D341Med (cell line): ENCODE data around the gene ZFYVE26.
"Not testable (repeated sequence)": the region's sequence is repeated elsewhere in the genome, so short reads cannot be mapped to it uniquely, and the experiment has no call there.

Source experiments
- DNase-seq: peaks from one replicate; pipeline ENCODE4 v3.0.0; 2012; ENCODE audit warnings: low spot score

The ZFYVE26 gene

DNA sequence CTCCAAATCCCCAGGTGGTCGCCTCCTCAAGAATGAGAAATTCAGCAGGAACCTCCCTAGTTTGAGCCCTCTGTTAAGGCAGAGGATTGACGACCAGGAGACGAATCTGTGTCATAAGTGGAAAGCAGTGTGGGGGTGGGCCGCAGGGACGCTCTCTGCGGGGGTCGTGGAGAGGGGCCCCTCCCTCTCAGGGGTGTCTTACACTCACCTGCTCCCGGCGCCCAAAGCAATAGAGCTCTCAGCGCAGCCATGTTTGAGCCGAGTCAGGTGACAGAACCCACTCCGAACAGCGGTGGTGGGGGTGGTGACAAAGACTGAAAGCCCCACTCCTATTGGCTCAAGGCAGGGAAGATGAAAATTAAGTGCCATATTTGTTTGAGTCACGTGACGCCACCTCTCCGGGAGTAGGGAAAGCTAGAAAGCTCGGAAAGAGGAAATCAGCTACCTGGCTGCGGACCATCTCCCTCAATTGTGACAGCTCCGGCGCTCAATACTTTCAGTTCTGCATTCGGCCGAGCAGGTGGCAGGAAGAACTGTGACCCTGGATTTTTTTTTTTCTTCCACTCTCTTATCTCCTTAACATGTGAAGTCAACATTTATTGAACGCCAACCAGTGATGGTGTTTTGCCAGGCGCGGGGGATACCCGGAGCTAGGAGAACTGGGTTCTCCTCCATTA is at the start of gene ZFYVE26:
TSS of gene ZFYVE26 (minus strand) at position 265 of the 677 bp plus-strand sequence. CDS start 627 bp downstream, outside the sequence.
- peak; percentile 92 for DNase-seq

DNA sequence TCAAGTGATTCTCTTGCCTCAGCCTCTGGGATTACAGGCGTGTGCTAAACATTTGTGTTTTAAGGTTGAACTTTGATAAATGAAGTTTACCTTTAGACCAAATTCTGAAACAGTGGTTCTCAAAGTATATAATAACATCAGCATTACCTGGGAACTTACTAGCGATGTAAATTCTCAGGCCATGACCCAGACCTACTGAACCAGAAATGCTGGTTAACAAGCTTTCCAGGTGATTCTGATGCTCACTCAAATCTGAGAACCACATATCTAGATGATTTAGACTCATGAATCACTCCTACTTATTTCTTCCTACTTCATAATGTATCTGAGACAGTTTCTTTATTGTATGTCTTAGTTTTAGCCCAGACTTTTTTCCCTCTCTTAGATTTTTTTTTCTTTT is 46.8 kb upstream of the ZFYVE26 start:
- no peak for DNase-seq

DNA sequence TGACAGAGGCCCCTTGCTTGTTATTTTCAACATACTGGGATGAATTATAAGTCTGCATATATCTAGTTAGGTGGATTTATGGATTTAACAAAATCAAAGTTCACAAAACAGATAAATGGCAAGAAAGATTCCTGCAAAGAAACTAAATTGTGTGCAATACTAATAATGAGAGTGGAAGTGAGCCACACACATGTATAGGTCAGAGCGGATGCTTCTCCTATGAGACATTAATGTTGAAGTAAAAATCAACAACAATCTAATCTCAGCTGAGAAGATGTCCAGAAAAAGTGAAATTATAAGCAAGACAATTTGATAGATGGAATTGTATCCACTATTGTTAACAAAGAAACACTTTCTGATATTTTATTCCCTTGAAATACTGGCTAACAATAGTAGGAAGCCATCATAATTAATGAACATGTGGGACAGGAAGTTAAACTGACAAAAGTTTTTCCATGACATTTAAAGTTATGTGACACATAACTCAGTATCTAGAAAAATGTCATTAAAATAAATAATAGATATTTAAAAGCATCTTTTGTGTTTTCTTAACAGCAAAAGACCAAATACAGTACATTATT is 42.9 kb upstream of the ZFYVE26 start:
- no peak for DNase-seq

DNA sequence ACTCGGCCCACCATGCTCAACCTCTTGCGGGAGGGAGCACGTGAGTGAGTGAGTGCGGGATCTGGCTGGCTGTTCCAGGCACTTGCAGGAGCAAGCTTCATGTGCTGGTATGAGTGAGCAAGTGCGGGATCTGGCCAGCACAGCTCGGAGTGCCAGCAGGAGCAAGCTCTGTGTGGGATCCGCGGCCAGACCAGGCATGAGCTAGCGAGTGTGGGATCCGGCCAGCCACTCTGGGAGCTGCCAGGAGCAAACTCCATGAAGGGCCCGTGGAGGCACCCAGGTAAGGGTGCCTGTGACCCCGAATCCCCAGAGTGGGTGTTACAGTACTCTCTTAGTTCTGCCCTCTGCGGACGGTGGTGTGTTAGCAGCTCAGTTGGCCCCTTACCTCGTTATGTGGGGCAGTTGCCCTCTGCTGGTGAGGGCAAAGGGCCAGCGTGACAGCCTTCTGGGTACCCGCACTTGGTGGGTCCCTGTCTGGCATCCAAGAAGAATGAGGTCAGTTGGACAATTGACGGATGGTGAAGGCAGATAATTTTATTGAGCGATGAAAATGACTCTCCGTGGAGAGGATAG is 41.5 kb upstream of the ZFYVE26 start:
- DNase-seq, result no peak

DNA sequence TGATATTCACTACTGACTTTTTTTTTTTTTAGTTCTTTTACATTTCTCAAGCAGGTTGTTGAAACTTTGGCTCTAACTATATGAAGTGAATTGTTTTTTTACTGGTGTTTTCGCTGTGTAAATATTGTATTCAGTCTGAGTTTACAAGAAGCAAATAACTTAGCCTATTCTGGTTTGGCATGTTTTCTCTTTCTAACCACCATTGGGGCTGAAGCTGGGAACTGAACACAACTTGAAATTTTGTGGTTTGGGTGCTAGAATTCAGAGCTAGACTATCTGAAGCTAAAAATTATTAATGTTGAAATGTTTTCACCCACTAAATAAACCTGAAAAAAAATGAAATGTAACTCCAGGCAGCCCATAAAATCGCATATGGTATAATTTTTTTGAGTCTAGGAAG is 40.4 kb upstream of the ZFYVE26 start:
- no peak for DNase-seq

DNA sequence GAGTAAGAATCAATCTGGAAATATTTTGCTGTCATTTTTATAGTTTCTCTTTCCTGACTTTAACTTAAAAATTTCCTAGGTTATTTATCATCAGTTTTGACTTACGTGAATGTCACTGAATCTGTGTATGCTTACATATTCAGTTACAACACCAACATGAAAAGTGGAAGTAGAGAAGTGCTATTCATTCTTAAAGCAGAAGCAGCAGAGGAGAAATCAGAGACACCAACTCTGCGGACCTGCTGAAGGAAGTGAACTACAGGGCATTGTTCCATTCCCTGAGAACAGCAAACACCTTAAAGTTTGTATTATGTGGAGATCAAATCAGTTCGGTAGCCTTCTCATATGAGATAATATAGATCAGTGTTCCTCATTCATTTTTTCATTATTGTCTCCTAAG is 37.3 kb upstream of the ZFYVE26 start:
- no peak for DNase-seq

DNA sequence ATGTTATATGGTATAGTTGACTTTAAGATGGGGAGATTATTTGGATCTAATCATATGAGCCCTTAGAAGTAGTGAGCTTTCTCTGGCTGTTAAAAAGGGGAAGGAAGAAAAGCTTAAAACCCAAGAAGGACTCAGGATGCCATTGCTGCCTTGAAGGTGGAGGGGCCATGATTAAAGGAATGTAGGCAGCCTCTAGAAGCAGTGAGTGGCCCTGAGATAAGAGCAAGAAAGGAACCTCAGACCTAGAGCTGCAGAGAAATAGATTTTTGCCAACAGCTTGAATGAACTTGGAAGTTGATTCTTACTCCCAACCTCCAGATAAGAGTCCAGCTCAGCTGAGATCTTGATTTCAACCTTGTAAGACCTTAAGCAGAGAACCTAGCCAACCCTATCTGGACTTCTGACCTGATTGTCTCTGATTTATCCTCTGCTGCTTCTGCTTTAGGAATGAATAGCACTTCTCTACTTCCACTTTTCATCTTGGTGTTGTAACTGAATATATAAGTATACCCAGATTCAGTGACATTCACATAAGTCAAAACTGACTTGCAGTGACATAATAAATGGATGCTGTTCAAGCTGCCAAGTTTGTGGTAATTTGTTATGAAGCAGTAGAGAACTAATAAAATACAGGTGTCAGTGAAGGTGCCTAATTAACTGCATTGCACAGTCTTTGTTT is 36.7 kb upstream of the ZFYVE26 start:
- DNase-seq, result no peak

DNA sequence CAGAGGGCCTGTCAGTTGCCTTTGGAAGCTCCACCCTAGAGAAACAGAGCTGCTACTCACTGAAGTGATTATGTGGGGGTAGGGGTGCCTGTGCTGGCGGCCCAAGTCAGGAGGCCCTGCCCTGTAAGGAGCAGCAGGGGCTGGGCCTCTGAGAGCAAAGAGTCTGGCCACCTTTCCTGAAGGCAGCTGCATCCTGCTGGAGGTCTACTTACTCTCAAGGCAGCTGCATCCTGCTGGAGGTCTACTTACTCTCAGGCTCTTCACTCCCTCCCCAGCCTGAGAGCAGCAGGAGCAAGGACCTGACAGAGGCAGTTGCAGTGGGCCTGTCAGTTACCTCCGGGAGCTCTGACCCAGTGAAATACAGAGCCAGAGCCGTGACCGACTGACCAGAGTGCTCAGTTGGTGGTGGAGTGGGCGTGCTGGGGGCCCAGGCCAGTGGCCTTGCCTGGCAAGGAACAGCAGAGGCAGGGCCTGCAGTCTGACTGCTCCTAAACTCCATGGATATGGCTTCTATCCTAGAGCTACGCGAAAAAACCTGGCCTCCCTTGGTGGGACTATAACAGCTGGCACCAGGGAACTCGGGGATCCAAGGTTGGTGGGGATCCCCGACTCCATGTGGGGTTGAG is 35.5 kb upstream of the ZFYVE26 start:
- no peak for DNase-seq

DNA sequence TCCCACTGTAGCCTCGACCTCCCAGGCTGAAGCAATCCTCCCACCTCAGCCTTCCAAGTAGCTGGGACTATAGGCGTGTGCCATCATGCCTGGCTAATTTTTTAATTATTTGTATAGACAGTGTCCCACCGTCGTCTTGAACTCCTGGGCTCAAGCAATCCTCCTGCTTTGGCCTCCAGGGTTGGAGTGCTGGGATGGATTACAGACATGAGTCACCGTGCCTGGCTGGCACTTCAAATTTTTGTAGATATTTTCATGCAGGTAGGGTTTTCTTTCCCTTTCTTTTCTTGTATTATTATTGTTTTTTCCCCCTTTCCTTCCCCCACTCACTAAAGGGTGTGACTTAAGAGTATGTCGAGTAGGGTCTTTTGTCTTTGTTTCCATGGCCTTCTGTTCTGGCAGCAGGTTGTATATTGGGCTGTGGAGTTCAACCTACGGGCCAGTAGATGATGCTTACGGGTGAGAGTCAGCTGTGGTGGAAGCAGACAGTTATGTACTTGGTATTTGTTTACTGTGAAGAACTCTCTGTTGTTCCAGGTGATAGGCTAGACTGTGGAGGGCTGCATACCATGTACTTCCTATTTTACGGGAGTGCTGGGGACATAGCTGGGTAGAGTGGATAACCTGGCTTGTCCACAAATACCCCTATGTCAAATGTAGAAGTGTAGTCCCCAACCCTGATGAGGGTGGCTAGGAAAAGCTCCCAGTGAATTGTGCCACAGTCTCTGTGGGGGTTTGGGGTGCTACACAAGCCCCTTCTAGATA is 33.9 kb upstream of the ZFYVE26 start:
- DNase-seq, result no peak

DNA sequence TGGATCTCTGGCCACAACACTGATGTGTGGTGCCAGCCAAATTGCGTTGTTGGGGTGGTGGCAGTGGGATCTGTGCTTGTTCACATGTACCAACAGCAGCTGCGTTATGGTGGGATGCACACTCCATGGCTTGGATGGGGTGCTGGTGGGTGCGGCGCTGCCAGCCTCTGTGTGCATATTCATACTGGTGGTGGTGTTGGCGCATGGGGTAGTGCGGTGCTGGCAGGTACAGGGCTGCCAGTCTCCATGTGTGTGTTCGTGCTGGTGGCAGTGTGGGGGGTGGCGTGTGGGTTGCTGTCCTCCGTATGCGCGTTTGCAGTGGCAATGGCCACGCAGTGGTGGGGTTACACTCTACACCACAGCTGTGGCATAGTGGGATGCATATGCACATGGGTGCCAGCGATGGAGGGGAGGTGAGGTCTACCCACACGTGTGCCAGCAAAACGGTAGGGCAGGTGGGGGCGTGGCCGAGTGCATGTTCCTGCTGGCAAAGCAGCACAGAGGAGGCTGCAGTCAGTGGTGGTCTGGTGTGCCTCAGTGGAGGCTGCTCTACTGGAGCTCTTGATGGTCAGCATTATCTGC is 29.7 kb upstream of the ZFYVE26 start:
- DNase-seq, result no peak

DNA sequence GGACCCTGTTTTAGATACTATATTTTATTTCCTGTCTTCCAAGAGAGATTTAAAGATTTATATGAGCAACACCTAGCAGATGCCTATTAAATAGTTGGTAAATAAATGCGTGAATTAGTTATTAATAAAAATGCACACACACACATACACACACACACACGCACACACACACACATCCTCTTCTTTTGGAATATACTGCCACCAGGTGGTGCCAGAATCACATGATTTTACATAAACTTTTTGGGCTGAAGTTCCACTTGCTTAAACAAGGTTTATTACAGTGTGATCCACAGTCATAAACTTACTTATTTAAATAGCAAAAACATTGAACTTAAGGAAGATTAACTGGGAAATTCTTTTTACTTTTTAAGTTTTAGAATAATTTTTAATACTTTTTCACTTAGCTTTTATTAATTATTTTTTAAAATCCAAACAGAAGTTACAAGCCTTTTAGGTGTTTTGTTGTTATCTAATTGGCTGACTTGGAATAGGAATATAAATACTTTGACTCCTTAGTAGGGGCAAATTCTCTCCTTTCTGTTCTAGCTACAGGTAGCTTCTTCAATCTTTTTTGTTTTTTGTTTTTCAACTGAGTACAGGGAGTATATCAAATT is 20.7 kb upstream of the ZFYVE26 start:
- no peak for DNase-seq

DNA sequence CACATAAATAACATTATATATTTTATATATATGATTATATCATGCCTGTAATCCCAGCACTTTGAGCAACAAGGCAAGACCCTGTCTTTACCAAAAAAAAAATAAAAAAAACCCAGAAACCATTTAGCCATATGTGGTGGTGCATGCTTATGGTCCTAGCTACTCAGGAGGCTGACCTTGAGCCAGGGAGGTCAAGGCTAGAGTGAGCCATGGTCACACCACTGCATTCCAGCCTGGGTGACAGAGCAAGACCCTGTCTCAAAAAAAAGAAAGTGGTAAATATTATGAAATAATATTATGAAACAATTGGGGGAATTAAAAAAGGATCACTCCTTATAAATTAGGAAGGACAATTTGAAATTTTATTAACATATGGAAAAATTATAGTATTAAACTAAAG is 19.2 kb upstream of the ZFYVE26 start:
- DNase-seq, result no peak

DNA sequence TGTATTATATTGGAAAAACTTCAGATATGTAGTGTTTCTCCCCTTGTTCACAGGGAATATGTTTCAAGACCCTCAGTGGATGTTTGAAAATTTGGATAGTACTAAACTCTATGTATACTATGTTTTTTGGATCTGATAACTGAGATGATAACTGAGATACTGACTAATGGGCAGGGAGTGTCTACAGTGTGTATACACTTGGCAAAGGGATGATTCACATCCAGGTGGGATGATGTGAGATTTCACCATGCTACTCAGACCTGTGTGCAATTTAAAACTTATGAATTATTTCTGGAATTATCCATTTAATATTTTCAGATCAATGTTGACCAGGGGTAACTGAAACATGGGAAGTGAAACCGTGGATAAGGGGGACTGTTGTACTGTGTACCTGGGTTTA is 17.0 kb upstream of the ZFYVE26 start:
- no peak for DNase-seq

DNA sequence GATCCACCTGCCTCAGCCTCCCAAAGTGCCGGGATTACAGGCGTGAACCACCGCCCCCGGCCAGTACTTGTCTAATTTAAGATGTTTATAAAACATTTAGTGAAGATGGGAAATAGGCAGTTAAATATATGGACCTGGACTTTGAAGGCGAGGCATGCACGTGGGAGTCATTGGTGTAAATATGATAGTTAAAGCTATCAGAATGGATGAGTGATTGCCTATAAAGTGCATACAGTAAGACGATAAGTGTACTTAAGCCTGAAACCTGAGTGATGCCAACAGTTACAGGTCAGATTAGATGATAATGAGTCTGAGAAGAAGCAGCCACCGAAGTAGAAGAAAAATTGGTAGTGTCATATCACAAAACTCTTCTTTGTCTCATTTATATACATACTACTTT is 14.7 kb upstream of the ZFYVE26 start:
- no peak for DNase-seq

DNA sequence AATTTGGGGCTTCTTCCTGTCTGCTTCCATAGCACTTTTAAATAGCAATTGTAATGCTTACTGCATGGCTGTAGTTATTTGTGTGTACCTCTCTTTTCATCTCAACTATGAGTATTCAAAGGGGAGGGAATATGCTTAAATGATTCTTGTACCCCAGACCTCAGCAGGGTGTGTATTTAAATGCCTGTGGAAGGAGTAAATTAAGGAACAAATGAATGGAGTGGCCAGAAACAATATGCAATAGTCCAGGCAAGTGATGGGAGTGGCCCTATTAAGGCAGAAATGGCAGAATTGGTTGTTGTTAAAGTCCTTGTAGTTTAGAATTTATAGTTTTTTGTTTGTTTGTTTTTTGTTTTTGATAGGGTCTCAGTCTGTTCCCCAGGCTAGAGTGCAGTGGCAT is 4.7 kb upstream of the ZFYVE26 start:
- no peak for DNase-seq

DNA sequence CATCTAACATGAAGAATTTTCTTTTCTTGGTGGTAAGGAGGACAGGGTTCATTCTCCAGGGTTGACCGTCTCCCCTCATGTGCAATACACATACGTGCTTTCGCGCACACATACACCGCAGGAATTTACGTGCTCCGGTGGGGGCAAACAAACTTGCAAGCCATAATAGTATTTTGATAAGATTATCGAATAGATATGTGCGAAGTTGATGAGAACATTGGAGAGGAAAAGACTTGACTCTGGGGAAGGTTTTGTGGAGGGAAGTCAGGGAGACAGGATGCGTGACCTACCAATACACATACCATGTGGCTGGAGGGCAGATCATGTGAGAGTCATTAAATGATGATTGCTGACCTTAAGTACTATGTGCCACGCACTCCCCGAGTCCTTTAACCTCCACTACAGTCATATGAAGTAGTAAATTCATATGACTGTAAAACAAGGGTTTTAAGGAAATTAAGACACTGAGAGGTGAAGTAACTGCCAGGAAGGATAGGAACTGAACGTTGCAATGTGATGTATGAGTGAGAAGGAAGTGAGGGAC is 4.1 kb upstream of the ZFYVE26 start:
- DNase-seq, result no peak

DNA sequence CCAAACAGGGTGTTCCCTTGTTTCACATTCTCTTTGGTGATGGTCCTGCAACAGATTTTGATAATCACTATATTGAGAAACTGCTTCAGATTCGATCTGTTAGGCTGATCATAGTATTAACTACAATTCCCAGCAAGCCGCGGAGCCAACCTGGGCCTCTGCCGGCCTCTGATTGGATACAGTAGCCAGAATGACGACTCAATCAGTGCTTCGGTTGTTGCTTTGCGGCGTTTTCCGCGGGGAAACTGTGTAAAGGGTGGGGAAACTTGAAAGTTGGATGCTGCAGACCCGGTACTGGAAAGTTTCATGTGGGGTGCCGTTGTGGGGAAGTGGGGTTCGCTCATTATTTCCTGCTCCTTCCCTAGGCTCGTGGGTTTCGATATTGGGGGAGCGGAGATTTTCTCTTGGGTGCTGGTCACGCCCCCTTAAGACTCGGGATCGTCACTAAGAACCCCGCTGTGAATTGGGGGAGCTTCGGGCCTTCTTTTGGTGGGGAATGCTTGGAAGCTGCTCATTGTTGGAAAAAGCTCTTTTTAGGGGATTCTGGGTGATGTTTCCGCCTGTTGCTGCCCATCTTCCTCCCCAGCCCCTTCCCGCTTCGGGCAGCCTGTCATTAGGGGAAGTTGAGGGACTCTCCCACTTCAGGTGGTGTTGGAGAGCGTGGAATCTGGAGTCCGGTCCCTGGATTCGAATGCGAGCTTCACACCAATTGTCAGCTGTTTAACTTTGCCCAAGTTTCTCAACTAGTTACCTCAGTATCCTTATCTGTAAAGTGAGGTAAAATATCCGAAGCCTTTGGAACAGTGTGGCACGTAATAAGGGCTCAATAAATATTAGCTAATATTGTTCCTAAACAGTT is 3.4 kb upstream of the ZFYVE26 start, which contains the start of gene RAD51B:
TSS of gene RAD51B (plus strand) at position 217 of the 859 bp plus-strand sequence.
- peak; percentile 90 for DNase-seq

DNA sequence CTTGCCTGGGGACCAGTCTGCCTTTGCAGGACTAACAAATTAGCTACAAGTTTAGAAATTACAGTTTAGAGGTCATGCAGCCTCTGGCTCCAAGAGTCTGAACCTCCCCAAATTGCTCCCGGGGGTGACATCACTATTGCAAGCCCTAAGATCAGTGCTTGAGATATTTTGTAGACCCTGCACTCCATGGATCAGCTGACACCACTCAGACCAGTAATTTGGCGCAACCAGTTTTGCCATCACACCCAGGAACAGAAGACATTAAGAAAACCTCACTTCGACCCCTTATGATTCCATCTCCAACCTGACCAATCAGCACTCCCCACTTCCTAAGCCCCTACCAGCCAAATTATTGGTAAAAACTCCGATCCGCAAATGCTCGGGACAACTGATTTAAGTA is 2.1 kb upstream of the ZFYVE26 start:
- DNase-seq, result not testable (repeated sequence)

DNA sequence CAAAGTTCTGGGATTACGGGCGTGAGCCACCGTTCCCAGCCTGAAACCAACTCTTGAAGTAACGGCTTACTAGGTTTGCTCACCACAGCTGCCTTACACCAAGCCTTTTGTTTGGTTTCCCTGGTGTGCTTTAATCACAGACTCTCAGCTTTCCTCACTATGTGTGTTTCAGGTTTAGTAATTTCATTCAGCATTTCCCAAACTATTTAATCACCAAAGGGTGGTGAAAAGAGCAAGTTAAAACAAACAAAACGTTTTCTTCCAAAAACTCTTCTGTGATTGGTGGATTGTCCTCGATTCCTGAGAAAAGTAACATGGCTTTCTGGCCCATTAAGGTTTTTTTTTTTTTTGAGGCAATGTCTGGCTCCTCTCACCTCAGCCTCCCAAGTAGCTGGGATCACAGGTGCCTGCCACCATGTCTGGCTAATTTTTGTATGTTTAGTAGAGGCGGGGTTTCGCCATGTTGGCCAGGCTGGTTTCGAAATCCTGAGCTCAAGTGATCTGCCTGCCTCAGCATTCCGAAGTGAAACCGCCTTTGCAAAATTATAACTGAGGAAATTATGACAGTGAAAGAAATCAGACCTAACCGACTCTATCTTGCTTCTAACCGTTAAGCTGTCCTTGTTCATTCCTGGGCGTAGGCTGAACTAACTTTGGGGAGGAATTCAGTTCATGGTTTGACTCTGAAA is 1.5 kb upstream of the ZFYVE26 start:
- DNase-seq, result no peak
